Adrenal gland (tissue), 5 donors: ENCODE measurements around the gene GPRC5A.

Experiments
- CTCF ChIP-seq, 6 experiments: fragments of 450-650 bp in 4 of 6; fragments of 200-600 bp in 2 of 6; sonication (generic) in 1 of 6; IDR thresholded peaks; 1 replicate in 5 of 6; 2 replicates in 1 of 6; pipeline versions ENCODE4 v1.5.1 to v1.8.0; 2016 to 2021; ENCODE audit warnings: antibody characterized with exemption in 6 of 6, mild to moderate bottlenecking in 2 of 6, moderate library complexity in 1 of 6
- POLR2A ChIP-seq, 2 donors: fragments of 450-650 bp; IDR thresholded peaks; one replicate each; pipeline ENCODE4 v1.6.1; 2017; ENCODE audit warnings: antibody characterized with exemption in 2 of 2, mild to moderate bottlenecking in 2 of 2, moderate library complexity in 1 of 2
- donor health status: DM: no; HTN: no; CAD: no.

GRCh38 chr12:12898911-12899511 is 7.6 kb downstream of the GPRC5A start:
- TF ChIP-seq POLR2A (IDR thresholded peaks at IDR 0.05) (no peak), CTCF (IDR thresholded peaks at IDR 0.05) (no peak)
